Measurements from ENCODE around the gene AHRR. TPM values are rescaled to one million over a fixed set of nuclear protein-coding genes. Genes with fewer than 3 reads are reported as not detected.

The AHRR gene
- total RNA-seq, 6 experiments from 2014 or later: 30.9 to 55.7 (median 51.9) TPM

DNA sequence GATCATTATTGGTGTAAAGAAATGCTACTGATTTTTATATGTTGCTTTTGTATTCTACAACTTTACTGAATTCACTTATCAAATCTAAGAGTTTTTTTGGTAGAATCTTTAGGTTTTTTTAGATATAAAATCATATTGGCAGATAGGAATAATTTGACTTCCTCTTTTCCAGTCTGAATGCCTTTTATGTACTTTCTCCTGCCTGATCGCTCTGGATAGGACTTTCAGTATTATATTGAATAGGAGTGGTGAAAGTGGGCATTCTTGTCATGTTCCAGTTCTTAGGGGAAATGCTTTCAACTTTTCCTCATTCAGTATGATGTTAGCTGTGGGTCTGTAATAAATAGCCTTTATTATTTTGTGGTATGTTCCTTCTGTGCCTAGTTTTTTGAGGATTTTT lies 8.3 kb downstream of the AHRR start:
- H3K9me3 Mint-ChIP-seq: no peaks in the 10 kb centered on the region
- no peaks in the 10 kb centered on the region; the same call in 1 of the 2 replicates for H3K27me3 Mint-ChIP-seq (ENCODE audit: insufficient read depth)
- TF ChIP-seq, protein P1, sequence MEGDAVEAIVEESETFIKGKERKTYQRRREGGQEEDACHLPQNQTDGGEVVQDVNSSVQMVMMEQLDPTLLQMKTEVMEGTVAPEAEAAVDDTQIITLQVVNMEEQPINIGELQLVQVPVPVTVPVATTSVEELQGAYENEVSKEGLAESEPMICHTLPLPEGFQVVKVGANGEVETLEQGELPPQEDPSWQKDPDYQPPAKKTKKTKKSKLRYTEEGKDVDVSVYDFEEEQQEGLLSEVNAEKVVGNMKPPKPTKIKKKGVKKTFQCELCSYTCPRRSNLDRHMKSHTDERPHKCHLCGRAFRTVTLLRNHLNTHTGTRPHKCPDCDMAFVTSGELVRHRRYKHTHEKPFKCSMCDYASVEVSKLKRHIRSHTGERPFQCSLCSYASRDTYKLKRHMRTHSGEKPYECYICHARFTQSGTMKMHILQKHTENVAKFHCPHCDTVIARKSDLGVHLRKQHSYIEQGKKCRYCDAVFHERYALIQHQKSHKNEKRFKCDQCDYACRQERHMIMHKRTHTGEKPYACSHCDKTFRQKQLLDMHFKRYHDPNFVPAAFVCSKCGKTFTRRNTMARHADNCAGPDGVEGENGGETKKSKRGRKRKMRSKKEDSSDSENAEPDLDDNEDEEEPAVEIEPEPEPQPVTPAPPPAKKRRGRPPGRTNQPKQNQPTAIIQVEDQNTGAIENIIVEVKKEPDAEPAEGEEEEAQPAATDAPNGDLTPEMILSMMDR (IDR thresholded peaks at IDR 0.05): no peak
- H3K4me1 Mint-ChIP-seq (ENCODE audit: low read depth): peaks cover 84% of the 10 kb centered on the region
- peaks cover 30% of the 10 kb centered on the region for H3K36me3 Mint-ChIP-seq (ENCODE audit: low read depth)
- H3K4me3 Mint-ChIP-seq: no peak overlapping the region; the same call in 1 of the 2 replicates
- H3K27ac Mint-ChIP-seq: peak overlapping the region; percentile 85
- no peak for DNase-seq

DNA sequence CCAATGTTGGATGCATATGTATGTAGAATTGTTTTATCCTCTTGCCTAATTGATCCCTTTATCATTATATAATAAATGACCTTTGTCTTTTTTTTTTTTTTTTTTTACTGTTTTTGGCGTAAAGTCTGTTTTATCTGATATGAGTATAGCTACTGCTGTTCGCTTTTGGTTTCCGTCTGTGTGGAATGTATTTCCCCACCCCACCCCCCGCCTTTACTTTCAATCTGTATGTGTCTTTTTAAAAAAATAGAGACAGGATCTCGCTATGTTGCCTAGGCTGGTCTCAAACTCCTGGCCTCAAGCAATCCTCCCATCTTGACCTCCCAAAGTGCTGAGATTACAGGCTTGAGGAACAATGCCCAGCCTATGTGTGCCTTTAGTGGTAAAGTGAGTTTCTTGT lies 11.3 kb downstream of the AHRR start:
- no peaks in the 10 kb centered on the region; the same call in 1 of the 2 replicates for H3K27me3 Mint-ChIP-seq (ENCODE audit: insufficient read depth)
- H3K4me1 Mint-ChIP-seq (ENCODE audit: low read depth): peaks cover 76% of the 10 kb centered on the region
- H3K4me3 Mint-ChIP-seq: no peak overlapping the region
- H3K27ac Mint-ChIP-seq: no peak overlapping the region
- DNase-seq: no peak
- TF ChIP-seq, protein P1 (IDR thresholded peaks at IDR 0.05): no peak
- no peaks in the 10 kb centered on the region for H3K9me3 Mint-ChIP-seq
- H3K36me3 Mint-ChIP-seq (ENCODE audit: low read depth): peaks cover 7% of the 10 kb centered on the region; the same call in 1 of the 2 replicates

DNA sequence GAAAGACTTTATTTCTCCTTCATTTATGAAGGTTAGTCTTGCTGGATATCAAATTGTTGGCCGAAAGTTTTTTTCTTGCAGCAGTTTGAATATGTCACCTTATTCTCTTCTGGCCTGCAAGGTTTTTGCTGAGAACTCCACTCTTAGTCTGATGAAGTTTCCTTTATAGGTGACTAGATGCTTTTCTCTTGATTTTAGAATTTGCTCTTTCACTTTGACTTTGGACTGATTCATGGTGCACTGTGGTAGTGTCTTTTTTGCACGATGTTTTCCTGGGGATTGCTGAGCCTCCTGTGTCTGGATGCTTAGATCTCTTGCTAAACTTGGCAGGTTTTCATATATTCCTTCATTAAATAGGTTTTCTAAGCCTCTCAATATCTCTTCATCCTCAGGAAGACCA lies 12.4 kb downstream of the AHRR start:
- Mint-ChIP-seq H3K36me3 (ENCODE audit: low read depth) (0 out of 2 replicates have a peak, but pooled peaks cover 2% of the 10 kb centered on the region), H3K4me1 (ENCODE audit: low read depth) (peaks cover 73% of the 10 kb centered on the region), H3K4me3 (peak overlapping the region; percentile 13; the same call in 1 of the 2 replicates), H3K27me3 (ENCODE audit: insufficient read depth) (no peaks in the 10 kb centered on the region; the same call in 1 of the 2 replicates), H3K9me3 (no peaks in the 10 kb centered on the region), H3K27ac (no peak overlapping the region)
- TF ChIP-seq, protein P1 (IDR thresholded peaks at IDR 0.05): no peak
- no peak for DNase-seq

DNA sequence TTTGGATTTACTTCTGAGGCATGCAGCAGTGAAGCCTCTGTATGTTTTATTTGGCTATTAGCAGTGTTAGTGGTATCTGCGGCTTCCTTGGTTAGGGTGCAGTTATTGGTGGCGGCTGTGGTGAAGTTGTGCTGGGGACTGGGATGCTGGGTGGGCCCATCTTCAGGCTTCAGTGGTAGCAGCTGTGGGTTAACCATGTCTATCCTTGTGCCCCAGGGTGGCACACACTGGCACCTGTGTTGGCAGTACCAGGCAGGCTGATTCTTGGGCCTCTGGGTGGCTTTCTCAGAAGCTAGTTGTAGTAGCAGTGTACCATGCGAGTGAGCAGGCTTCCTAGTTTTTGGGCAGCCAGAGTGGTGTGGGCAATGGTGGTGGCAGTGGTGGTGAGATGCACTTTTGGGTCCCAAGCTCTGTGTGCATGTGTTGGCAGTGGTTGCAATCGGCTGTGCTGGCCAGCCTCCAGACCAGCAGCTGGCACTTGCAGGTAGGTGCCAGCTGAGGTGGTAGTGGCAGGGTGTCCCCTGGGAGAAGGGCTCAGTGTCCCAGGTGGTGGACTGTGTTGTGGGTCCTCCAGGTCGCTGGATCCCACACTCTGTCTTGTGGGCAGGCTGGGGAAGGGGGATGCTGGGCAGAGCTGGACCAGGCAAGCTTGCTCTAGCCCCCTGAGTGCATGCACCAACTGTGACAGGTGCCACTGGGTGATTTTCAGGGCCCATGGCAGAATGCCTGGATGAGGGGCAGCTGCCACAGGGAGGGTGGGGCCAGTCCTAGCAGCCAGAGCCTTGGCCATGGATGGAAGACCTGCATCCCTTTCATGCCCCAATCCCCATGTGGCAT lies 13.6 kb downstream of the AHRR start:
- H3K36me3 Mint-ChIP-seq (ENCODE audit: low read depth): no peaks in the 10 kb centered on the region
- H3K4me1 Mint-ChIP-seq (ENCODE audit: low read depth): peaks cover 68% of the 10 kb centered on the region
- H3K27ac Mint-ChIP-seq: no peak overlapping the region
- TF ChIP-seq, protein P1 (IDR thresholded peaks at IDR 0.05): no peak
- DNase-seq: no peak
- no peak overlapping the region for H3K4me3 Mint-ChIP-seq
- no peaks in the 10 kb centered on the region for H3K27me3 Mint-ChIP-seq (ENCODE audit: insufficient read depth)
- H3K9me3 Mint-ChIP-seq: no peaks in the 10 kb centered on the region

DNA sequence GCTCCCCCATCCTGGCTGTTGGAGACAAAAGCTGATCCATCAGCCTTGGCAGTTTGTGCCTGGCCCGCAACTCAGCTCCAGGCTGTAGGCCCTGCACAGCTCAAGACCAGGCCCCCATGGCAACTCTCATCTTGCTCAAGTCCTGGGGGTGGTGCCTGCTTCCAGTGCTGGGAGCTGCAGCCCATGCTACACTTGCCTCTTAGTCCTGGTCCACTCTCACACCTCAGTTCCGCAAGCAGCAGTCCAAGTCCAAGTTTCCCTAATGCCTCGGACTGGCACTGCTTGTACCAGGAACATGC lies 14.2 kb downstream of the AHRR start:
- DNase-seq: no peak
- no peaks in the 10 kb centered on the region for H3K27me3 Mint-ChIP-seq (ENCODE audit: insufficient read depth)
- H3K4me3 Mint-ChIP-seq: no peak overlapping the region
- no peaks in the 10 kb centered on the region for H3K9me3 Mint-ChIP-seq
- H3K36me3 Mint-ChIP-seq (ENCODE audit: low read depth): no peaks in the 10 kb centered on the region
- H3K4me1 Mint-ChIP-seq (ENCODE audit: low read depth): peaks cover 63% of the 10 kb centered on the region
- TF ChIP-seq, protein P1 (IDR thresholded peaks at IDR 0.05): no peak
- H3K27ac Mint-ChIP-seq: no peak overlapping the region

All from HFFc6 (cell line).